ENCODE data around the gene RHOH. TPM values are rescaled to one million over a fixed set of nuclear protein-coding genes. Genes with fewer than 3 reads are reported as not detected.
A peak's percentile ranks its signal among the peaks of the same experiment; 100 is the strongest.
"Not testable (repeated sequence)": the region's sequence is repeated elsewhere in the genome, so short reads cannot be mapped to it uniquely, and the experiment has no call there.

Gene RHOH
- total RNA-seq, 1 donor from 2014 or later: 1.7 TPM

DNA sequence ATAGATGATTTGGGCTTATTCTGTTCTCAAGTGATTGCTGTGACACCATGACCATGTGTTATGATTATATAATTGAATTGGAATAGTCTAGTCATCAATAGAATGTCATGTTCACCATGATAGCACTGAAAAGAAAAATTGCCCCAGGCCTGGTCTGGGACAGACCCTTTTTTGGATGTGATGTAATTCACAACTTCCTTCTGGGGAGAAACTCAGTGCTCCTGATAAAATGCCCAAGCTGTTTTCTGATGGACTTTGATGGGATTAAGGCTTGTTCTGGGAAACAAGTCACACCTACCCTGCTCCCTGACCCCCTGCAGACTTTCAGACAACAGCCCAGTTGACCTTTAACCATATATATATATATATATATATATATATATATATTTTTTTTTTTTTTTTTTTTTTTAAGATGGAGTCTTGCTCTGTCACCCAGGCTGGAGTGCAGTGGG lies 65.3 kb downstream of the RHOH start:
- no peak for DNase-seq

DNA sequence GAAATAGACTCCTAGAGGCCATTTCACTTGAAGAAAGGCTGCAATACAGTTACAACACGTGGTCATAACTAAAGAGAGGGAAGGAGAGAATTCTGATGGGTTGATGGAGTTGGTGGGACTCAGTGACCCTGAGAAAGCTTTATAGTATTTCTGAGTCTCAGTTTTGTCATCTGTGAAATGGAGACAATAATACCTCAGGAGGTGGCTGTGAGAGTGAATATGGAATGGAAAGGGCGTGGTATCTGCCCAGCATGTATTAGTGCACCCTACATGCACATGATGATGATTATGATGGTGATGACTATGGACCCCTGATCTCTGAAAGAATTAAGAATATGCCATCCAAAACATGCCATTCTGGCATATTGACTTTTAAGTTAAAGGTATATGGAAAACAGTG lies 66.0 kb downstream of the RHOH start:
- no peak for DNase-seq

DNA sequence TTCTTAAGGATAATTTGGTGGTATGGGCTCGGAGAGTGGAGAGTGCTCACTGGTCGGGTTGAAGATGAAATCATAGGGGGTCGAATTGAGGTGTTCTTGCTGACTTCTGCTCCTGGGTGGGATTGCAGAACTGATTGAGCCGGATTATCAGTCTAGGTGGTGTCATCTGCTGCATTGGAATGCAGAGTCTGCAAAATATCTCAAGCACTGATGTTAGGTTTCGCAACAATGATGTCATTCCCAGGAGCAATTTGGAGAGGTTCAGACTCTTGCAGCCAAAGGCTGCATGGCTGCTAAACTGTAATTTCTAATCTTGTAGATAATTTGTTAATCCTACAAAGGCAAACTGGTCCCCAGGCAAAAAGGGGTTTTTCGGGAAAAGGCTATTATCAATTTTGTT lies 67.7 kb downstream of the RHOH start:
- peak; percentile 9 for DNase-seq

GRCh38 chr4:40264995-40265909 lies 68.4 kb downstream of the RHOH start:
- DNase-seq: no peak

- DNase-seq: no peak
Measured at GRCh38 chr4:40265910-40266274, 69.1 kb downstream of the RHOH start.

GRCh38 chr4:40269133-40269532 lies 72.3 kb downstream of the RHOH start:
- no peak for DNase-seq

DNA sequence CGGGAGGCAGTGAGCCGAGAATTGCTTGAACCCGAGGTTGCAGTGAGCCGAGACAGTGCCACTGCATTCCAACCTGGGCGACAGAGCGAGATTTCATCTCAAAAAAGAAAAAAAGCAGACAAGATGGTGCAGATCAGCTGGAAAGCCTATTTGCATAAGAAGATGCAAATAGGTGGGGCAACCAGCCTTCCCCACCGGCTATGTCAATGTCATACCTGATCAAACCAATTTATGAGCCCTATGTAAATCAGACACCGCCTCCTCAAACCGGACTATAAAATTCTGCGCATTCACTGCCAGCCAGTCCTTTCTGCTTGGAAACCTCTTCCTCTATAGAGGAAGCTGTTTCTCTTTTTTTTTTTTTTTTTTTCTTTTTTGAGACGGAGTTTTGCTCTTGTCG lies 73.8 kb downstream of the RHOH start:
- no peak for DNase-seq

DNA sequence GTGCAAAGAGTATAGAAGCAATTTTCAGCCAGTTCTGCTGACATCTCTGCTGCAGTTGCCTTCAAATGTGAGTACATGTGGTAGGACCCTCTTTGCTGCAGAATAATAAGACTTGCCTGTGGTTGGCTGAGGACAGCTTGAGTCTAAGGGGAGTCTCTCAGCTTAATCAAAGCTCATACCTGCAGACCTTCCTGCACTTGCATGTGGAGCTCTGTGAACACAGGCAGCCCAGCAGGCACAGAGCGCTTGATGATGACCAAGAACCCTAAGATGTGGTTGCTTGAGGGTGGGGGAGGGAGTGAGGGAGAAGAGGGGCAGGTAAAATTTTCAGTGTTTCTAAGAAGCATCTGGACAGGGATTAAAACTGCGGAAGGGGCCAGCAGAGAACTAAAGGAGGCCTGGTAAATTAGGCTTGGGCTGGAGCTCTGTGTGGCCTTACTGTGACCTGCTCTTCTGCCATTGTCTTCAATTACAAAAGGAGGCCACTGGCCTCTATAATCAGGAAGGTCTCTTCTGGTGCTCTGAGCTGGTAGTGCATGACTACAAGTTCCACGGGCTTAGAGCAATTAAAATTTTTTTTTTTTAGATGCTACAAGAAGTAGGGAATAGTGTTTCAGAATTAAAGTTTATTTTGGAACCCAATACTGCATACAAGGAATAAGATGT lies 78.4 kb downstream of the RHOH start:
- no peak for DNase-seq

GRCh38 chr4:40276546-40276945 lies 79.7 kb downstream of the RHOH start:
- no peak for DNase-seq

DNA sequence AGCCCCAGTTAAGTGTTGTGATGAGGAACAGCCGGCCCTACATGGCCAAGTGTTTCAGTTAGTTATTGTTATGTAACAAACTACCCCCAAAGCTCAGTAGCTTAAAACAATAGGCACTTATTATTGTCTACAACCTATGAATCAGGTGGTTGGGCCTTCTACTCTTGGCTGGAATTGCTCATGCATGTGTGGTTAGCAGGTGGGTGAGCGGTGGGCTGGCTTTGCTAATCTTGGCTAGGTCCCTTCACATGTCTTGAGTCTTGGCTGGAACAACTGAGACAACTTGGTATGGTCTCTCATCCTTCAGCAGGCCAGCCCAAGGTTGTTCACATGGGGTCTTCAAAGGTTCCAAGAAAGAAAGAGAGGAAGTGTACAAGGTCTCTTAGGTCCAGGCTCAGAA lies 83.8 kb downstream of the RHOH start:
- no peak for DNase-seq

GRCh38 chr4:40281099-40281498 lies 84.3 kb downstream of the RHOH start:
- no peak for DNase-seq

- DNase-seq: no peak
Measured at GRCh38 chr4:40281913-40282312, 85.1 kb downstream of the RHOH start.

DNA sequence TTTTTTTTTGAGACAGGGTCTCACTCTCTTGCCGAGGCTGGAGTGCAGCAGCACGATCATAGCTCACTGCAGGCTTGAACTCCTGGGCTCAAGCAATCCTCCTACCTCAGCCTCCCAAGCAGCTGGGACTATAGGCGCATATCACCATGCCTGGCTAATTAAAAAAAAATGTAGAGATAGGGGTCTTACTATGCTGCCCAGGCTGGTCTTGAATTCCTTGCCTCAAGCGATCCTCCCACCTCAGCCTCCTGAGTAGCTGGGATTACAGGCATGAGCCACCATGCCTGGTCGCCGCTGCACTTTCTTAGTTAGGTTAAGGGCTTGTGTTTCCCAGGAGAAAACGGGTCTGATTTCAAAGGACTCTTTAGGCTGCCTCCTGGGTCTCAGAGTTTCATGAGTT lies 86.0 kb downstream of the RHOH start:
- not testable (repeated sequence) for DNase-seq

DNA sequence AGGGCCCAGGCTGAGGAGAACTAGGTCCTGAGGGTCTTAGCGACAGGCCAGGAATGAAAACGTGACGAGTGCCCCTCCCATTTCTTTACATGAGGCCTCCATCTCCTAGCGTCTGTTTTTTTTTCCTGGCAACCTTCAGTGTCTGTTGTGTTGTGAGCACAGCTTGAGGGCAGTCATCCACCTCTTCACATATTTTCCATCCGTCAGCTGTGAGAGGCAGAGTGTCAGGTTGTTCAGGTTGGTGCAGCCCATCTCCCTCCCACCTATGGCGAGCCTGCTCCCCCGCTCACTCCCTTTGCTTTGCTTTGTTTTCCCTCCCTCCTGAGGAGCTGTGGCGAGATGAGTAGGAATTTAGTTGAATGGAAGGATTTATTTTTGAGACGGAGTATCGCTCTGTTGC lies 86.6 kb downstream of the RHOH start:
- DNase-seq: no peak

DNA sequence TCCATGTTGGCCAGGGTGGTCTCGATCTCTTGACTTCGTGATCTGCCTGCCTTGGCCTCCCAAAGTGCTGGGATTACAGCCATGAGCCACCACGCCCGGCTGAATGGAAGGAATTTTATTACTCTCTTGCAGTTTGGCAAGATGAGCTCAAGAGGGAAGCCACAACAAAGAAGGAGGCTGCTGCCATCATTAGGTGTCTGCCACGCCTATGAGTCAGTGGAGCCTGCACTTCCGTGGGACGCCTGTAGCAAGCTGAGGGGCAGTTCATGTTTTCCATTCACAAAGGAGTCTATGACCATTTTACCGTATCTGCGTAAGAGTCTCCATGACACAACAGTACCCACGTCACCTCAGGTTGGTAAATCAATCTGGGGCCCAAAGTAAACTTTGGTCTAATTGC lies 87.1 kb downstream of the RHOH start:
- no peak for DNase-seq

- DNase-seq: no peak
Measured at GRCh38 chr4:40285692-40286091, 88.9 kb downstream of the RHOH start.

DNA sequence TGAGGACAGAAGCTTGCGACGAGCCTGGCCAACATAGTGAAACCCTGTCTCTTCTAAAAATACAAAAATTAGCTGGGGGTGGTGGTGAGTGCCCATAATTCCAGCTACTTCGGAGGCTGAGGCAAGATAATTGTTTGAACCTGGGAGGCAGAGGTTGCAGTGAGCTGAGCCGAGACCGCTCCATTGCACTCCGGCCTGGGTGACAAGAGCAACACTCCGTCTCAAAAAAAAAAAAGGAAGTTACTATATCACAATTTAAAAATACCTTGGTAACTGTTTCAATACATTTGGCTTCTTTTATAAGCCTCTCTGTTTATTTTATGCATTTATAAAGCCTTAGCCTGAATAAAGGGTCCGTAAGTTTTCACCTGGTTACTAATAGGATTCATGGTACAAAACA lies 91.7 kb downstream of the RHOH start:
- no peak for DNase-seq

GRCh38 chr4:40289366-40290188 lies 92.7 kb downstream of the RHOH start:
- DNase-seq: no peak

DNA sequence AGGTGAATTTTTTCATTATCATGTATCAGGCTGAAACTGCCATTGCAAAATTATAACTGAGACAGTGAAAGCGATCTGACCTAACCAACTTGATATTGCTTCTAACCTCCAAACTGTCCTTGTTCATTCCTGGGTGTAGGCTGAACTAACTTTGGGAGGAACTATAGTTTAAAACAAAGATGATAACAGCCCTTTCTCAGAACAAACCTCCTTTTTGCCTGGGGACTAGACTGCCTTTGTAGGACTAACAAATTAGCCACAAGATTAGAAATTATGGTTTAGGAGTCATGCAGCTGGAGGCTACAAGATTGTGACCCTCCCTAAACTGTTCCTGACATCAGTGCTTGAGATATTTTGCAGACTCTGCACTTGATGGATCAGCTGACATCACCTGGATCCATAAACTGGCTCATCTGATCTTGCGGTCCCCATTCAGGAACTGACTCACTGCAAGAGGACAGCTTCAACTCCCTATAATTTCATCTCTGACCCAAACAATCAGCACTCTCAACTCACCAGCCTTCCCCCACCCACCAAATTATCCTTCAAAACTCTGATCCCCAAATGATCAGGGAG lies 93.9 kb downstream of the RHOH start:
- not testable (repeated sequence) for DNase-seq

DNA sequence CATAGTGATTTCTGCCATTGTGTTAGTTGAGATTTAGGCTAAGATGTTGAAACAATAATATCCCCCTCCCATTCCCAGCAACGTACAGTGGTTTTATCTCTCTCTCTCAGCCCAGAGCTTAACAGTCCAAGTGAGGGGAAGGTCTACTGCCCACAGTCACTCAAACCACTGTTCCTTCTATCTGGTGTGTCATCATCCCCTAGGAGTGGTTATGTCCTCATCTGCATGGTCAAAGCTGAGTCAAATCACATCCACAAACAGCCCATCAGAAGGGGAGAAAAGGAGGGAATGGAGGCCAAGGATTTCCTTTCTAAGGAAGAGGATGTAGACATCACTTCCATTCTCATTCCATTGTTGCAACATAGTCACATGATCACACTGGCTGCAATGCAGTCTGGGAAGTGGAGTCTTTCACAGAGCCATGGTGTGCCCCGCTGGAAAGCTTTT lies 95.5 kb downstream of the RHOH start:
- no peak for DNase-seq

DNA sequence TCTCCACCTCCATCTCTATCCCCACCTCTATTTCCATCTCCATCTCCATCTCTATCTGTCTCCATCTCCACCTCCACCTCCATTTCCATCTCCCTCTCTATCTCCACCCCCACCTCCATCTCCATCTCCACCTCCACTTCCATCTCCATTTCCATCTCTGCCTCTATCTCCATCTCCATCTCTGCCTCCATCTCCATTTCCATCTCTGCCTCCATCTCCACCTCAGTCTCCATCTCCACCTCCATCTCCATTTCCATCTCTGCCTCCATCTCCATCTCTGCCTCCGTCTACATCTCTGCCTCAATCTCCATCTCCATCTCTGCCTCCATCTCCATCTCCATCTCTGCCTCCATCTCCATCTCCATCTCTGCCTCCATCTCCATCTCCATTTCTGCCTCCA lies 97.5 kb downstream of the RHOH start:
- DNase-seq: no peak

DNA sequence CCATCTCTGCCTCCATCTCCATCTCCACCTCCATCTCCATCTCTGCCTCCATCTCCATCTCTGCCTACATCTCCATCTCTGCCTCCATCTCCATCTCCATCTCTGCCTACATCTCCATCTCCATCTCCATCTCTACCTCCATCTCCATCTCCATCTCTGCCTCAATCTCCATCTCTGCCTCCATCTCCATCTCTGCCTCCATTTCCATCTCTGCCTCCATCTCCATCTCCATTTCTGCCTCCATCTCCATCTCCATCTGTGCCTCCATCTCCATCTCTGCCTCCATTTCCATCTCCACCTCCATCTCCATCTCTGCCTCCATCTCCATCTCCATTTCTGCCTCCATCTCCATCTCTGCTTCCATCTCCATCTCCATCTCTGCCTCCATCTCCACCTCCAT lies 98.2 kb downstream of the RHOH start:
- not testable (repeated sequence) for DNase-seq

Measured in skin of body (tissue), 2 donors.